Gastrocnemius medialis (tissue), 4 donors: ENCODE measurements around the gene LCN9.

Experiments used
- CTCF ChIP-seq, 5 experiments: fragments of 450-650 bp in 3 of 5; fragments of 200-600 bp in 2 of 5; sonication (generic) in 2 of 5; IDR thresholded peaks in 4 of 5; conservative IDR thresholded peaks in 1 of 5; 1 replicate in 4 of 5; 2 replicates in 1 of 5; pipeline ENCODE4 v1.5.1; 2016 to 2019; ENCODE audit warnings: antibody characterized with exemption in 5 of 5, mild to moderate bottlenecking in 3 of 5, moderate library complexity in 3 of 5
- POLR2A ChIP-seq, 2 donors: fragments of 450-650 bp; IDR thresholded peaks; one replicate each; pipeline ENCODE4 v1.6.1; 2017; ENCODE audit warnings: antibody characterized with exemption in 2 of 2, mild to moderate bottlenecking in 2 of 2, moderate library complexity in 2 of 2

GRCh38 chr9:135624282-135624681 lies 38.8 kb upstream of the LCN9 start:
- no peak for TF ChIP-seq CTCF (IDR thresholded peaks at IDR 0.05 in 4 of 5, conservative IDR thresholded peaks at IDR 0.05 in 1 of 5)
- TF ChIP-seq POLR2A (IDR thresholded peaks at IDR 0.05) = no peak
